Aorta (tissue), 5 donors: ENCODE measurements around the gene PPP2R3B. TPM values are rescaled to one million over a fixed set of nuclear protein-coding genes. Genes with fewer than 3 reads are reported as not detected.
A peak's percentile ranks its signal among the peaks of the same experiment; 100 is the strongest.
"Not testable (repeated sequence)": the region's sequence is repeated elsewhere in the genome, so short reads cannot be mapped to it uniquely, and the experiment has no call there.

ENCODE experiments used
- ATAC-seq: fragments of 200-7000 bp; cut with Tn5 transposase; one replicate; pipeline ENCODE4 v1.9.1; 2022; ENCODE audit warnings: moderate library complexity; ENCODE audit not compliant: low FRiP score
- DNase-seq, 2 donors: peaks; one replicate each; pipeline ENCODE4 v3.0.0-alpha.2; 2020
- H3K27ac ChIP-seq, 2 donors: one replicate each; pipeline ENCODE4 v1.5.1; 2013; ENCODE audit warnings: low read length in 2 of 2, mild to moderate bottlenecking in 2 of 2, moderate library complexity in 2 of 2, control low read depth in 1 of 2, inconsistent platforms in 1 of 2, low read depth in 1 of 2
- H3K27me3 ChIP-seq, 2 donors: one replicate each; pipeline ENCODE4 v1.6.1; 2013; ENCODE audit warnings: control low read depth in 1 of 2, low read length in 1 of 2, mild to moderate bottlenecking in 1 of 2, moderate library complexity in 1 of 2; ENCODE audit not compliant: insufficient read depth in 2 of 2, control insufficient read depth in 1 of 2
- H3K36me3 ChIP-seq, 2 donors: one replicate each; pipeline ENCODE4 v1.6.1; 2013; ENCODE audit warnings: control low read depth in 1 of 2, low read length in 1 of 2, mild to moderate bottlenecking in 1 of 2; ENCODE audit not compliant: insufficient read depth in 2 of 2, control insufficient read depth in 1 of 2
- H3K4me1 ChIP-seq, 2 donors: one replicate each; pipeline ENCODE4 v1.6.1; 2013; ENCODE audit warnings: low read length in 2 of 2, control low read depth in 1 of 2, mild to moderate bottlenecking in 1 of 2, moderate library complexity in 1 of 2; ENCODE audit not compliant: insufficient read depth in 2 of 2, control insufficient read depth in 1 of 2
- H3K4me3 ChIP-seq, 2 donors: one replicate each; pipeline ENCODE4 v1.5.1; 2013; ENCODE audit warnings: low read length in 2 of 2, control low read depth in 1 of 2, mild to moderate bottlenecking in 1 of 2
- H3K9me3 ChIP-seq: one replicate; pipeline ENCODE4 v1.6.1; 2013; ENCODE audit warnings: mild to moderate bottlenecking, low read length; ENCODE audit not compliant: control insufficient read depth
- whole genome bisulfite sequencing, 2 donors: extraction: QIAGEN DNeasy Blood & Tissue Kit; methylation state at CpG; one replicate each; pipeline ENCODE4 v1.1.7; 2013; 5-methylcytosine and 5-hydroxymethylcytosine counted together
- intact Hi-C, 2 donors: fragments of 100-400 bp; cut with DNase I; formaldehyde crosslinking; loops; one replicate each; pipeline versions ENCODE4 v1.14.2 to v1.15.0; 2022
- polyA plus RNA-seq, 2 donors: library from polyadenylated mRNA; stranded (reverse); fragments of 200-250 nt; gene quantifications; one replicate each; pipeline ENCODE4 v1.2.3, GENCODE V29; 2013
- total RNA-seq, 2 donors: library from RNA; stranded (reverse); fragmentation: NEBNext Ultra II Directional; extraction: Animal tissue kit (Norgen Biotek cat#: 25700); gene quantifications; one replicate each; pipeline ENCODE4 v1.2.1, GENCODE V29; 2021
- donor health status: healthy with polysubstance abuse.
- donor health status: Bipolar disorder and iron deficiency.
- donor health status: DM: no; HTN: no; CAD: no.
- donor health status: DM: no; HTN: no; CAD: no.
- donor health status: DM: yes; HTN: yes; CAD: no.

PPP2R3B gene
- total and polyA plus RNA-seq, 4 donors = 3.1 to 41.8 (median 13.4) TPM

DNA sequence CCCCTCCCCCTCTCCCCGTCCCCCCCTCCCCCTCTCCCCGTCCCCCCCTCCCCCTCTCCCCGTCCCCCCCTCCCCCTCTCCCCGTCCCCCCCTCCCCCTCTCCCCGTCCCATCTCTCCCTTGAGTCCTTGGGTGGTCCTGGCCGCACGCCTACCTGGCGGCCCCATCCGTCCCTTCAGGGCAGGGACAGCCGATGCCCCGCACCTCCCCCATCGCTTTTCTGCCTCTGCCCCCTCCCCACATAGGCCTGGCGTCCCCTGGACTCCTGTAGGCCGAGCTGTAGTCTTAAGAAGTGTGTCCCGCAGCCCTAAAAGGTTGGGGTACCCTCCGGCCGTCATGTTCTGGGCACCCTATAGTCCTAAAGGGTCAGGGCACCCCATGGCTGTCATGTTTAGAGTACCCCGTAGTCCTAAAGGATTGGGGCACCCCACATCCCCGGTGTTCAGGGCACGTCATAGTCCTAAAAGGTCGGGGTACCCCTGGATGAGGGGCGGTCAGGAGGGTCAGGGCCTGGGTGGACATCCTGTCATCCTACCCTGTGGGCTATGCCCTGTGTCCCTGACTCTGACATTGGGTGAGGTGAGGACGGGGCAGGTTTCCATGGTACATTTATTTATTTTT is 57.3 kb downstream of the PPP2R3B start:
- ATAC-seq (no peak), DNase-seq (no peak)
- no peaks in the 10 kb centered on the region for H3K4me1 ChIP-seq
- no peaks in the 10 kb centered on the region for H3K27me3 ChIP-seq
- no peaks in the 10 kb centered on the region for H3K9me3 ChIP-seq
- 81% methylated on average over 12 to 18 of the region's 23 CpGs for WGBS, 2 donors
- H3K27ac ChIP-seq = no peak overlapping the region
- no peak overlapping the region for H3K4me3 ChIP-seq
- no peaks in the 10 kb centered on the region for H3K36me3 ChIP-seq
- intact Hi-C loops = no loop called here

DNA sequence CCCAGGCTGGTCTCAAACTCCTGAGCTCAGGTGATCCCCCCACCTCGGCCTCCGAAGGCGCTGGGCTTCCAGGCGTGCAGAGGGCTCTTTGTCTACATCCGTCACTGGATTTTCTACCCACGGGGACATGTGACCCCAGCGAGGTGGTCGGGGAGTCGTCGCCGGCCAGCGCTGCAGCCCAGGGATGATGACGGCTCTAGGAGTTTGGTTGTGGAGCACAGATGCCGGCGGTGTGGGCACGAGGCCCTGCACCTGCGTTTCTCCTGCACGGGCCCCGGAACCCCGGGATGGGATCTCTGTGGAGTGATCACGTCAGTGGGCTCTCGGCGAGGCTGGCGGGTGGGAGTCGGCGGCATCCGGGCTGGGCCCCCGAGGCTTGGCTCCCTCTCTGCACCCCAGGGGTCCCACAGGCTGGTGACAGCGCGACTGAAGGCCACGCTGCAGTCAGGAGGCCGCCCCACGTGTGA is 59.0 kb downstream of the PPP2R3B start:
- intact Hi-C loops = no loop called here
- H3K27me3 ChIP-seq = no peaks in the 10 kb centered on the region
- no peaks in the 10 kb centered on the region for H3K4me1 ChIP-seq
- no peaks in the 10 kb centered on the region for H3K9me3 ChIP-seq
- no peaks in the 10 kb centered on the region for H3K36me3 ChIP-seq
- no peak overlapping the region for H3K4me3 ChIP-seq
- ATAC-seq (no peak), DNase-seq (peak; percentile 41 to 70)
- 88 to 91% methylated on average over 33 of the region's 33 CpGs for WGBS, 2 donors
- H3K27ac ChIP-seq = no peak overlapping the region

DNA sequence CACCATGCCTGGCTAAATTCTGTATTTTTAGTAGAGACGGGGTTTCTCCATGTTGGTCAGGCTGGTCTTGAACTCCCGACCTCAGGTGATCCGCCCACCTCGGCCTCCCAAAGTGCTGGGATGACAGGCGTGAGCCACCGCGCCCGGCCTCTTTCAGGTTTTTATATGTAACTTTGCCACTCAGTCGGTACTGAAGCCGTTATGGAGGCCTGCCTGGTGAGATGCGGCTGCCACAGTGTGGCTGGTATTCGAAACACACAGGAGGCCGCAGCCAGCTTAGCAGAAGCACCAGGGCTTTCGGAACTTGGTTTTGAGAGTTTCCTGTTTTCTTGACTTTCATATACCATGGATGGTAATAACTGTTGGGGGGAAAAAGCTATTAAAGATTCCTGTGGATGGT is 62.0 kb downstream of the PPP2R3B start:
- ATAC-seq, intact Hi-C loops: not testable (repeated sequence)
- WGBS, 2 donors = 81 to 84% methylated on average over 14 of the region's 14 CpGs

DNA sequence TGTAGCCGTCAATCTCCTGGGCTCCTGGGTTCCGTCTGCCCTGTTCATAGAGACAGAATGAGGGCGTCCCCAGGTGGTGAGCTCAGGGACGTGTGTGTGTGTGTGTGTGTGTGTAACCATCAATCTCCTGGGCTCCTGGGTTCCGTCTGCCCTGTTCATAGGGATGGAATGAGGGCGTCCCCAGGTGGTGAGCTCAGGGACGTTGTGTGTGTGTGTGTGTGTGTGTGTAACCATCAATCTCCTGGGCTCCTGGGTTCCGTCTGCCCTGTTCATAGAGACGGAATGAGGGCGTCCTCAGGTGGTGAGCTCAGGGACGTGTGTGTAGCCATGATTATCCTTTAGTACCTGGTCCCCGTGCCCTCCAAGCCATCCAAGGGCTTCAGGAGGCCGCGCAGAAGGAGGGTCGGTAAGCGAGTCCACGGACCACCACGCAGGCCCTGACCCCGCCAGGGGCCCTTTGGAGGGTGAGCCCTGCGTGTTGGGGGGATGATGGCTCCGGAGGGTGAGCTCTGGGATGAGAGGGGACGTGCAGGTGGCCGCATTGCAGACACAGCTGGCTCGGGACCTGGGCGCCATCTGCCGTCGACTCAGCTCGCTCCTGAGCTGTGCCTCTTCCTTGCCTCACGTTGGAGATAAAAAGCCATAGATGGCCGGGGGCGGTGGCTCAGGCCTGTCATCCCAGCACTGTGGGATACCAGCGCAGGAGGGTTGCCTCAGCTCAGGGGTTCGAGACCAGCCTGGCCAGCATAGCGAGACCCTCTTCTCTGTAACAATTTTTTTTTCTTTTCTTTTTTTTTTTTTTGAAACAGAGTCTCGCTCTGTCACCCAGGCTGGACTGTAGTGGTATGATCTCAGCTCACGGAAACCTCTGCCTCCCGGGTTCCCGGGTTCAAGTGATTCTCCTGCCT is 62.7 kb downstream of the PPP2R3B start:
- Histone ChIP-seq H3K9me3 (no peaks in the 10 kb centered on the region), H3K36me3 (no peaks in the 10 kb centered on the region), H3K4me1 (peaks cover 0 to 3% of the 10 kb centered on the region in 2 donors), H3K27me3 (no peaks in the 10 kb centered on the region), H3K27ac (no peak overlapping the region), H3K4me3 (no peak overlapping the region)
- WGBS, 2 donors = 76 to 78% methylated on average over 37 to 38 of the region's 38 CpGs
- DNase-seq (peak in 1 of 2 donors; percentile 75), ATAC-seq (peak; percentile 20)
- intact Hi-C loops = no loop called here

More for the DNA sequence above, 62.0 kb downstream of the PPP2R3B start:
- peak; percentile 29 to 65 for DNase-seq
- not testable (repeated sequence) for H3K4me1 ChIP-seq, H3K27ac ChIP-seq, H3K9me3 ChIP-seq, H3K36me3 ChIP-seq, H3K27me3 ChIP-seq, H3K4me3 ChIP-seq

DNA sequence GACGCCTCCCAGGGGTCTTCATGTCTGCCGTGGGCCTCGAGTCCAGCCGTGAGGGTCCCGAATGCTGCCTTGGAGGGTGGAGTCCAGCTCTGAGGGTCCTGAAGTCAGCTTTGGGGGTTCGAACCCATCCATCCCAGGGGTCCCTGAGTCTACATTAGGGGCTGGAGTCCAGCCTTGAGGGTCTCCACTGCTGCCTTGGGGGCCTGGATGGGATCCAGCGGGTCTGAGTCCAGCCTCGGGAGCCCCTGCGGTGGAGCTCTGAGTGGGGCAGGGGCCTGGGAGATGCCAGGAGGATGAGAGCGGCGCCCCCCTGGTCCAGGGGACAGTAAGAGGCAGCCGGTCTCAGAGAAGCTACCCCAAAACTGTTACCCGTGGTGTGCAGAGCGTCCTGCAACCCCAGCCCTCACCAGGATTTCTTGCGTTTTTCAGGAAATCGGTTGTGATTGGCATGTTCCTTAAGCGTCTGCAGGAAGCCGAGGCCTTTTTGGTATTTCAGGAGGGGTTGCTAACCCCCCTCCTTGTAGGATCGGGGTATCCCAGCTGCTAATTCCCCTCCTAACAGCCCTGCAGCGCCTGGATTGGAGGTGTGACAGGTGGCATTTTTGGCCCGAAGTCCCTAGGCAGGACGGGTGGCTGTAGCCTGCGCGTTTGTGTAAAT is 66.5 kb downstream of the PPP2R3B start:
- H3K4me3 ChIP-seq = peak overlapping the region; percentile 49 to 95
- peak in 1 of 2 donors; percentile 61 for DNase-seq
- H3K4me1 ChIP-seq = peaks cover 0 to 3% of the 10 kb centered on the region in 2 donors
- 3 to 6% methylated on average over 24 of the region's 24 CpGs for WGBS, 2 donors
- no peaks in the 10 kb centered on the region for H3K27me3 ChIP-seq
- H3K9me3 ChIP-seq = no peaks in the 10 kb centered on the region
- ATAC-seq = no peak
- peaks cover 0 to under 1% of the 10 kb centered on the region in 2 donors for H3K36me3 ChIP-seq
- intact Hi-C loops = no loop called here
- no peak overlapping the region for H3K27ac ChIP-seq

DNA sequence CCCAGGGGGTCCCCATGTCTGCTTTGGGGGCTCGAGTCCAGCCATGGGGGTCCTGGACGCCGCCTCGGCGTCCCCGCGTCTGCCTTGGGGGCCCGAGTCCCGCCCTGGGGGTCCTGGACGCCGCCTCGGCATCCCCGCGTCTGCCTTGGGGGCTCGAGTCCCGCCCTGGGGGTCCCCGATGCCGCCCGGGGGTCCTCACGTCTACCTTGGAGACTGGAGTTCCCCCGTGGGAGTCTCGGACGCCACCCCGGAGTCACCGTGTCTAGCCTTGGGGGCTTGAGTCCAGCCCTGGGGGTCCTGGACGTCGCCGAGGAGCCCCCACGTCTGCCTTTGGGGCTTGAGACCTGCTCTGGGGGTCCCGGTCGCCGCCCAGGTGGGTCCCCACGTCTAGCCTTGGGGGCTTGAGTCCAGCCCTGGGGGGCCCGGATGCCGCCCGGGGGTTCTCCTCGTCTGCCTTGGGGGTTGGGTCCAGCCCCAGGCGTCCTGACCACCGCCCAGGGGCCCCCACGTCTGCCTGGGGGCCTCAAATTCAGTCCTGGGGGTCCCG is 67.1 kb downstream of the PPP2R3B start:
- peak; percentile 70 to 79 for DNase-seq
- WGBS, 2 donors = 1 to 2% methylated on average over 38 to 41 of the region's 41 CpGs
- Histone ChIP-seq H3K4me1 (peaks cover 0 to 3% of the 10 kb centered on the region in 2 donors), H3K4me3 (peak overlapping the region; percentile 49 to 95), H3K27ac (no peak overlapping the region), H3K9me3 (no peaks in the 10 kb centered on the region), H3K27me3 (no peaks in the 10 kb centered on the region), H3K36me3 (peaks cover 3% of the 10 kb centered on the region in 2 donors)
- intact Hi-C loops = loop anchor here (5.0 kb wide), 2 partner anchors 37 to 68 kb away; partner anchors contain the start of genes PPP2R3B (in 2 of the 2) and PLCXD1 (in 1 of the 2)
- ATAC-seq = no peak

DNA sequence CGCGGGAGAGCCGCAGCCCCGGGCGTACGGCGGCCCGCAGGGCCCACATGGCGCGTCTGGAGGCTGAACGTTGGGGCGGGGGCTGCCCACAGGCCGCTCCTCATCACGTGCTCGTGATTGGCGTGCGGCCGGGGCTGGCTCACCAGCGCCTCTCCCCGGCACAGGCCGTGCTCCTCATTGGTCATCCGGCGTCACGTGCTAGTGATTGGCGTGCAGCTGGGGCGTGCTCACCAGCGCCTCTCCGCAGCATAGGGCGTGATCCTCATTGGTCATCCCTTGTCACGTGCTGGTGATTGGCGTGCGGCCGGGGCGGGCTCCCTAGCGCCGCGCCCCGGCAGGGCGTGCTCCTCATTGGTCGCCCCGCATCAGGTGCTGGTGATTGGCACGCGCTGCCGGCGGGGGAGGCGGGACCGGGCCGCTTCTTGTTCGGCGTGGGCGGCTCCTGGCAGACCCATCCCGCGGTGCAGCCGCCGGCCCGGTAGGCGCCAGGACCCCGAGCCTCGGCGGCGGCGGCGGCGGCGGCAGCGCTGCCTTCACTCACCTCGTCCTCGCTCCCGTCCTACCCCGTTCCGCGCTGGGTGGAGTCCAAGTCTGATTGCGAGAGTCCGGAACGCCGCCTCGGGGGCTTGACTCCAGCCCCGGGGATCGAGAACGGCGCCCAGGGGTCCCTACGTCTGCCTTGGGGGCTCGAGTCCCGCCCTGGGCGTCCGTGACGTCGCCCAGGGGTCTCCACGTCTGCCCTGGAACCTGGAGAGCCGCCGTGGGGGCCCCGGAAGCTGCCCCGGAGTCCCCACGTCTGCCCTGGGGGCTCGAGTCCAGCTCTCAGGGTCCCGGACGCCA is 67.7 kb downstream of the PPP2R3B start, which contains the start of gene GTPBP6:
Gene GTPBP6, minus strand, starts transcription at position 58 of the 840 bp plus-strand sequence. Its CDS starts 9 bp downstream, at position 49.
- peak within 1 kb of the TSS; percentile 87 to 95 for H3K4me3 ChIP-seq
- intact Hi-C loops = loop anchor here (5.0 kb wide), 2 partner anchors 37 to 68 kb away; partner anchors contain the start of genes PPP2R3B (in 2 of the 2) and PLCXD1 (in 1 of the 2)
- H3K27ac ChIP-seq = peak within 1 kb of the TSS; percentile 23 to 97
- ATAC-seq = peak; percentile 97
- H3K4me1 ChIP-seq = peaks cover 0 to 3% of the 10 kb centered on the region in 2 donors
- H3K36me3 ChIP-seq = peaks cover 3 to 4% of the 10 kb centered on the region in 2 donors
- peak; percentile 100 for DNase-seq
- WGBS, 2 donors = 0% methylated on average over 61 to 97 of the region's 97 CpGs
- no peaks in the 10 kb centered on the region for H3K9me3 ChIP-seq
- no peaks in the 10 kb centered on the region for H3K27me3 ChIP-seq
